Progenitor cell of endocrine pancreas (in vitro differentiated cells): ENCODE measurements around the gene ZDHHC15. TPM values are rescaled to one million over a fixed set of nuclear protein-coding genes. Genes with fewer than 3 reads are reported as not detected.
A peak's percentile ranks its signal among the peaks of the same experiment; 100 is the strongest.
"Not testable (repeated sequence)": the region's sequence is repeated elsewhere in the genome, so short reads cannot be mapped to it uniquely, and the experiment has no call there.

ENCODE experiments used
- DNase-seq: peaks from one replicate; pipeline ENCODE4 v3.0.0; 2021; ENCODE audit warnings: low spot score; ENCODE audit not compliant: unreplicated experiment
- H3K27ac Mint-ChIP-seq: 2 replicates; pipeline ENCODE4 v1.8.0; 2021; ENCODE audit warnings: mild to moderate bottlenecking, moderate library complexity, mixed read lengths
- H3K27me3 Mint-ChIP-seq: 2 replicates; pipeline ENCODE4 v1.8.0; 2021; ENCODE audit warnings: mixed read lengths
- H3K36me3 Mint-ChIP-seq: 2 replicates; pipeline ENCODE4 v1.8.0; 2022; ENCODE audit warnings: mixed read lengths; ENCODE audit not compliant: insufficient read depth
- H3K4me1 Mint-ChIP-seq: 2 replicates; pipeline ENCODE4 v1.8.0; 2021; ENCODE audit warnings: low read depth, mixed read lengths
- H3K4me3 Mint-ChIP-seq: 2 replicates; pipeline ENCODE4 v1.8.0; 2021; ENCODE audit warnings: low read depth, mild to moderate bottlenecking, moderate library complexity, mixed read lengths
- H3K9me3 Mint-ChIP-seq: 2 replicates; pipeline ENCODE4 v1.8.0; 2021; ENCODE audit warnings: low read depth, mixed read lengths
- long read RNA-seq: library from polyadenylated mRNA; unstranded; transcript quantifications from one replicate; pipeline ENCODE4 v2.0.0, GENCODE V29; 2020
- total RNA-seq: library from RNA; stranded (reverse); gene quantifications from 2 replicates; pipeline ENCODE4 v1.2.1, GENCODE V29; 2021
- TF ChIP-seq, protein P1 (sequence below): fragments of 200-600 bp; sonication (generic); IDR thresholded peaks from one replicate; pipeline ENCODE4 v1.5.0; 2021; ENCODE audit warnings: antibody characterized with exemption, mild to moderate bottlenecking; ENCODE audit not compliant: unreplicated experiment

The ZDHHC15 gene, protein sequence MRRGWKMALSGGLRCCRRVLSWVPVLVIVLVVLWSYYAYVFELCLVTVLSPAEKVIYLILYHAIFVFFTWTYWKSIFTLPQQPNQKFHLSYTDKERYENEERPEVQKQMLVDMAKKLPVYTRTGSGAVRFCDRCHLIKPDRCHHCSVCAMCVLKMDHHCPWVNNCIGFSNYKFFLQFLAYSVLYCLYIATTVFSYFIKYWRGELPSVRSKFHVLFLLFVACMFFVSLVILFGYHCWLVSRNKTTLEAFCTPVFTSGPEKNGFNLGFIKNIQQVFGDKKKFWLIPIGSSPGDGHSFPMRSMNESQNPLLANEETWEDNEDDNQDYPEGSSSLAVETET
- total RNA-seq: 2.3 and 2.7 TPM in 2 replicates
- long read RNA-seq, full-length matches to known transcripts: 2 of 8 reads
- long read RNA-seq, partial matches to known transcripts: 1 of 8 reads
- long read RNA-seq, other reads (novel, unspliced or antisense): 5 of 8 reads

DNA sequence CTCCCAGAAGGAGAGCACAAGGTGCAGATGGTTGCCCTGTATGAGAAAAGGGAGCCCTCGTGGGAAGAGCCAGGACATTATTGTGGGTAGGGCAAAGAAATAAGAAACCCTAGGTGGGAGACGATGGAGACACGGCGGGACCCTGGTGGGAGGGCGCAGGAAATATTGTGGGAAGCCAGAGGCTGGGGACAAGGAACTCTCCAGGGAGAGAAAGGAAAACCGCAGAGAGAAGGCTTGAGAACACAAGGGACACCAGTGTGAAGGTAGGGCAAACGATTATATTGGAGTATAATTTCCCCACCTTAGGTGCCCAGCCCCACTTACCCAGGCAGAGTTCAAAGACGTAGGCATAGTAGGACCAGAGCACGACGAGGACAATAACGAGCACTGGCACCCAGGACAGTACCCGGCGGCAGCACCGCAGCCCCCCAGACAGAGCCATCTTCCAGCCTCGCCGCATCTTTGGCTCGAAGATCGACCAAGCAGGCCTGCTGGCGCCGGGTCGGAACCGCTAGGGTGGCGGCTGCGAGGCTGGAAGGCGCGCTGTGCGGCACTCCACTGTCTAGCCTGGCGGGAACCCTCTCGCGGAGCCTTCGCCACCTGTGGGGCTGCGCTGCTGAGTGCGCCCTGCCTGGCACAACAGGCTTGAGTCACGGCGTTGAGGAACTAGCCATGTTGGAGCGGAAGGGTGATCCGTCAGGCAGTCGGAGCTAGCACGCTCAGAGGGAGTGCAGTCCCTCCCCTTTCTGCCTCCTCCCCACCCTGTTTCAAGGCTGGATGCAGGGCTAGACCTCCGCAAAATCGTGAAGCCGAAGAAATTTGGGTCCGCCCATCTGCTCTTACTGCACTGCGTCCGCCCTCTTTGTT lies at the start of gene ZDHHC15:
Gene ZDHHC15, minus strand, starts transcription at position 473 of the 867 bp plus-strand sequence. Its CDS starts 13 bp downstream, at position 460.
- H3K4me1 Mint-ChIP-seq: peaks cover 9% of the 10 kb centered on the region
- TF ChIP-seq, protein P1, sequence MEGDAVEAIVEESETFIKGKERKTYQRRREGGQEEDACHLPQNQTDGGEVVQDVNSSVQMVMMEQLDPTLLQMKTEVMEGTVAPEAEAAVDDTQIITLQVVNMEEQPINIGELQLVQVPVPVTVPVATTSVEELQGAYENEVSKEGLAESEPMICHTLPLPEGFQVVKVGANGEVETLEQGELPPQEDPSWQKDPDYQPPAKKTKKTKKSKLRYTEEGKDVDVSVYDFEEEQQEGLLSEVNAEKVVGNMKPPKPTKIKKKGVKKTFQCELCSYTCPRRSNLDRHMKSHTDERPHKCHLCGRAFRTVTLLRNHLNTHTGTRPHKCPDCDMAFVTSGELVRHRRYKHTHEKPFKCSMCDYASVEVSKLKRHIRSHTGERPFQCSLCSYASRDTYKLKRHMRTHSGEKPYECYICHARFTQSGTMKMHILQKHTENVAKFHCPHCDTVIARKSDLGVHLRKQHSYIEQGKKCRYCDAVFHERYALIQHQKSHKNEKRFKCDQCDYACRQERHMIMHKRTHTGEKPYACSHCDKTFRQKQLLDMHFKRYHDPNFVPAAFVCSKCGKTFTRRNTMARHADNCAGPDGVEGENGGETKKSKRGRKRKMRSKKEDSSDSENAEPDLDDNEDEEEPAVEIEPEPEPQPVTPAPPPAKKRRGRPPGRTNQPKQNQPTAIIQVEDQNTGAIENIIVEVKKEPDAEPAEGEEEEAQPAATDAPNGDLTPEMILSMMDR: peak; percentile 7
- H3K27me3 Mint-ChIP-seq: peaks cover 19% of the 10 kb centered on the region
- peaks cover 2% of the 10 kb centered on the region for H3K36me3 Mint-ChIP-seq
- peaks cover 38% of the 10 kb centered on the region for H3K9me3 Mint-ChIP-seq
- DNase-seq: peak; percentile 43
- peak within 1 kb of the TSS; percentile 80 for H3K4me3 Mint-ChIP-seq
- H3K27ac Mint-ChIP-seq: peak within 1 kb of the TSS; percentile 81

DNA sequence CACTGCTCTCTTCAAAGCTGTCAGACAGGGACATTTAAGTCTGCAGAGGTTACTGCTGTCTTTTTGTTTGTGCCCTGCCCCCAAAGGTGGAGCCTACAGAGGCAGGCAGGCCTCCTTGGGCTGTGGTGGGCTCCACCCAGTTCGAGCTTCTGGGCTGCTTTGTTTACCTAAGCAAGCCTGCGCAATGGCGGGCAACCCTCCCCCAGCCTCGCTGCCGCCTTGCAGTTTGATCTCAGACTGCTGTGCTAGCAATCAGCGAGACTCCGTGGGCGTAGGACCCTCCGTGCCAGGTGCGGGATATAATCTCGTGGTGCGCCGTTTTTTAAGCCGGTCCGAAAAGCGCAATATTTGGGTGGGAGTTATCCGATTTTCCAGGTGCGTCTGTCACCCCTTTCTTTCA lies 37.7 kb upstream of the ZDHHC15 start:
- H3K27ac Mint-ChIP-seq, H3K4me3 Mint-ChIP-seq, DNase-seq, H3K36me3 Mint-ChIP-seq, H3K4me1 Mint-ChIP-seq, H3K27me3 Mint-ChIP-seq: not testable (repeated sequence)
- peaks cover 19% of the 10 kb centered on the region for H3K9me3 Mint-ChIP-seq

DNA sequence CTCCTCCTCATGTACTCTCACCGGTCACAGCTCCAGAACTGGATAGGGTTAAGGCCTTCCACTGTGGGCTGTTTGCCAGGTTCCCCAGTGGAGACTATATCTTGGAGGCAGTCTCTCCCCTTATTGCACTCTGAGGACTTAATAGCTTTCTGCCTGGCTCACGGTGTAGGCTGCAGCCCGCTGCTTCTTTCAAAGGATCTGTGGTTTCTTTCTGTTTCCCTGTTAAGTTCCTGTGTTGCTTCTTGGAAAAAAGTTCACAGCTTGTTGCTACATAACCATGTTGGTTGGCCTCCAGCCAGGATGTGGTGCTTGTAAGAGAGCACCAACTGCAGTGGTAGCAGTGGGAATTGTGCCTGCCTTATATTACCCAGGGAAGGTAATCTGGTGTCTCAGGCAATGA lies 24.9 kb upstream of the ZDHHC15 start:
- Mint-ChIP-seq H3K36me3 (no peaks in the 10 kb centered on the region), H3K27me3 (no peaks in the 10 kb centered on the region), H3K4me1 (no peaks in the 10 kb centered on the region), H3K4me3 (no peak overlapping the region), H3K9me3 (peaks cover 25% of the 10 kb centered on the region), H3K27ac (no peak overlapping the region)
- TF ChIP-seq, protein P1: no peak
- no peak for DNase-seq

DNA sequence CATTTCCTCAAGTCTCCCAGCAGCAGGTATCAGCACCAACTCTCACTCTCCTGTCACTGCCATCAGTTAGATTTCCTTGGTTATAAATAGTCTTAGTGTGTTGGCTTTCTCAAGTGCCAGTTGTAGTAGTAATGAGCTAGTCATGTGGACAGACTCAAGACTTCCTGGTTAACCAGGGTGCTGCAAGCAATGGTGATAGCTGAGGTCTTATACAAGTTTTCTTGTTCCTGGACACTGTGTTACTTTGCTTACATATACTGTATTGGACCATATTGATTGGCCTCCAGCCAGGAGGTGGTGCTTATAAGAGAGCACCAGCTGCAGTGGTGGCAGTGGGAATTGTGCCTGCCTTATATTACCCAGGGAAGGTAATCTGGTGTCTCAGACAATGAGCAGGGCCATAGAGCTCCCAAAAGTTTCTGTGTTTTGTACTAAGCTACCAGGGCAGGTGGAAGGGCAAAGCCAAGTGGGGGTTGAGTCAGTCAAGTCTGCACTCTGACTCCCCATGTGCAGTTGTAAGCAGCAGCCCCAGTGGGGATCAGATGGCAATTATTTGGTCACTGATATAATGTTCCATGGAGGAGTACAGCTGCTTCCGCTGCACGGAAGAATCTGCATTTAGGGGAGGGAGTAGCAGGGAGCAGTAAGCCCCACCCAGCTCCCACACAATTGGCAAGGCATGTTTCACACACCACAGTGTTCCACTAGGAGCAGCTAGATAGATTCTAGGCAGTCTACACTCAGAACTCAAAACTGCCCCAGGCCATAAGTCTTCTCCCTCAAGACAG lies 24.1 kb upstream of the ZDHHC15 start:
- no peak for DNase-seq
- H3K9me3 Mint-ChIP-seq: peaks cover 25% of the 10 kb centered on the region
- TF ChIP-seq, protein P1: no peak
- no peak overlapping the region for H3K27ac Mint-ChIP-seq
- H3K27me3 Mint-ChIP-seq: no peaks in the 10 kb centered on the region
- H3K4me3 Mint-ChIP-seq: no peak overlapping the region
- H3K4me1 Mint-ChIP-seq: no peaks in the 10 kb centered on the region
- no peaks in the 10 kb centered on the region for H3K36me3 Mint-ChIP-seq

DNA sequence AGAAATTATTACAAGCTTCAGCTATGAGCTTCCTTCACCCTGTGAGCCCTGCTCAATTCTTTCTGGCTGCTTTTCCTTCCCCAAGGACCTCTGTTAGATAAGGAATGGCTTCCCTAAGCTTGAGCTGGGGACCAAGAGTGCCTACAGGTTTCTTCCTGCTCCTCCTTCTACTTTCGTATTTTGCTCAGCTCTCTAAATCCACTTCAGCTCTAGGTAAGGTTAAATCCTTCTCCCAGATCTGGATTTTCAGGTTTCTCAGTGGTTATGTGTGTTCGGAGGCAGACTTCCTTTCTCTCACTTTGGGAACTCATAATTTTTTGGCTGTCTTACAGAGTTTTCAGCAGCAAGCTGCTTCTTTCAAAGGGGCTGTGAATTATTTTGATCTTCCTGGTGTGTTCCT lies 21.9 kb upstream of the ZDHHC15 start:
- peaks cover 11% of the 10 kb centered on the region for H3K9me3 Mint-ChIP-seq
- H3K27ac Mint-ChIP-seq: no peak overlapping the region
- no peak for DNase-seq

More for the DNA sequence above, 21.9 kb upstream of the ZDHHC15 start:
- H3K4me1 Mint-ChIP-seq: no peaks in the 10 kb centered on the region
- H3K4me3 Mint-ChIP-seq: no peak overlapping the region
- no peaks in the 10 kb centered on the region for H3K36me3 Mint-ChIP-seq
- no peaks in the 10 kb centered on the region for H3K27me3 Mint-ChIP-seq
- TF ChIP-seq, protein P1: no peak
